K562 (cell line): ENCODE results near the gene IGDCC3. TPM values are rescaled to one million over a fixed set of nuclear protein-coding genes. Genes with fewer than 3 reads are reported as not detected.
A peak's percentile ranks its signal among the peaks of the same experiment; 100 is the strongest.

Experiments
- BACH1 ChIP-seq: fragments of 200-800 bp; sonication (Bioruptor generic); IDR thresholded peaks from 2 replicates; pipeline ENCODE4 v1.6.1; 2016; ENCODE audit warnings: missing genetic modification characterization, missing compliant biosample characterization
- CXXC5 ChIP-seq: fragments of 250-450 bp; sonication (Bioruptor Pico); IDR thresholded peaks from 2 replicates; pipeline ENCODE4 v1.8.0; 2022; ENCODE audit warnings: inconsistent platforms, mild to moderate bottlenecking, moderate library complexity
- FOSL1 ChIP-seq: fragments of 200-800 bp; sonication (Bioruptor generic); conservative IDR thresholded peaks from 2 replicates; pipeline ENCODE4 v1.6.1; 2016; ENCODE audit warnings: missing genetic modification characterization, missing compliant biosample characterization
- FOXK2 ChIP-seq, 2 experiments: fragments of 450-650 bp; IDR thresholded peaks in 1 of 2; conservative IDR thresholded peaks in 1 of 2; 2 replicates each; pipeline ENCODE4 v1.6.1; 2016; ENCODE audit warnings: low read depth in 2 of 2, mild to moderate bottlenecking in 1 of 2
- HMGN3 ChIP-seq: IDR thresholded peaks from 2 replicates; pipeline ENCODE4 v1.6.1; 2011; ENCODE audit warnings: borderline replicate concordance, low read depth, mild to moderate bottlenecking, mixed read lengths, low read length; ENCODE audit not compliant: insufficient read length; ENCODE audit errors: extremely low read depth
- L3MBTL2 ChIP-seq: fragments of 450-650 bp; IDR thresholded peaks from 2 replicates; pipeline ENCODE4 v1.6.1; 2016; ENCODE audit warnings: mild to moderate bottlenecking, moderate library complexity
- MTA1 ChIP-seq: fragments of 450-650 bp; IDR thresholded peaks from 2 replicates; pipeline ENCODE4 v1.6.1; 2017; ENCODE audit warnings: borderline replicate concordance
- NCOA4 ChIP-seq: fragments of 450-650 bp; IDR thresholded peaks from 2 replicates; pipeline ENCODE4 v1.6.1; 2018; ENCODE audit warnings: mild to moderate bottlenecking; ENCODE audit not compliant: partially characterized antibody
- NCOA6 ChIP-seq: fragments of 450-650 bp; IDR thresholded peaks from 2 replicates; pipeline ENCODE4 v1.6.1; 2017; ENCODE audit warnings: mild to moderate bottlenecking
- NEUROD1 ChIP-seq: fragments of 150-350 bp; IDR thresholded peaks from 2 replicates; pipeline ENCODE4 v1.6.1; 2014; ENCODE audit warnings: borderline replicate concordance, low read length, low read depth; ENCODE audit not compliant: partially characterized antibody
- NFATC3 ChIP-seq: fragments of 450-650 bp; IDR thresholded peaks from 2 replicates; pipeline ENCODE4 v1.6.1; 2017; ENCODE audit warnings: mild to moderate bottlenecking
- NR4A1 ChIP-seq, 2 experiments: fragments of 250-450 bp in 1 of 2; fragments of 450-650 bp in 1 of 2; sonication (Bioruptor Pico) in 1 of 2; IDR thresholded peaks; 2 replicates each; pipeline versions ENCODE4 v1.4.0 to v1.6.1; 2016 to 2020; ENCODE audit warnings: mild to moderate bottlenecking in 2 of 2, missing compliant biosample characterization in 1 of 2, missing genetic modification characterization in 1 of 2, moderate library complexity in 1 of 2
- PHF21A ChIP-seq: fragments of 450-650 bp; IDR thresholded peaks from 2 replicates; pipeline ENCODE4 v1.6.1; 2017; ENCODE audit warnings: low read depth, borderline replicate concordance
- PKNOX1 ChIP-seq: fragments of 450-650 bp; IDR thresholded peaks from 2 replicates; pipeline ENCODE4 v1.6.1; 2016
- RBM14 ChIP-seq: fragments of 200-400 bp; formaldehyde crosslinking; IDR thresholded peaks from 2 replicates; pipeline ENCODE4 v1.6.1; 2018; ENCODE audit warnings: low read depth, mild to moderate bottlenecking, low read length, moderate library complexity, borderline replicate concordance; ENCODE audit not compliant: insufficient read depth
- SMAD4 ChIP-seq: fragments of 250-450 bp; sonication (Bioruptor Pico); conservative IDR thresholded peaks from 2 replicates; pipeline ENCODE4 v1.8.0; 2021; ENCODE audit warnings: inconsistent platforms, mild to moderate bottlenecking, moderate library complexity
- SREBF2 ChIP-seq: sonication (generic); formaldehyde crosslinking; IDR thresholded peaks from 2 replicates; pipeline ENCODE4 v1.4.0; 2020; ENCODE audit warnings: mild to moderate bottlenecking, missing genetic modification reagents
- TEAD4 ChIP-seq, 2 experiments: sonication (generic) in 1 of 2; formaldehyde crosslinking in 1 of 2; IDR thresholded peaks; 2 replicates each; pipeline versions ENCODE4 v1.6.1 to v1.8.0; 2012 to 2022; ENCODE audit warnings: borderline replicate concordance in 1 of 2, inconsistent platforms in 1 of 2, low read length in 1 of 2, mild to moderate bottlenecking in 1 of 2, missing genetic modification reagents in 1 of 2
- ZC3H8 ChIP-seq: fragments of 450-650 bp; IDR thresholded peaks from 2 replicates; pipeline ENCODE4 v1.6.1; 2017
- ZFX ChIP-seq: sonication (generic); formaldehyde crosslinking; IDR thresholded peaks from 2 replicates; pipeline ENCODE4 v1.8.0; 2022; ENCODE audit warnings: mild to moderate bottlenecking, missing genetic modification reagents, moderate library complexity
- ZNF134 ChIP-seq: fragments of 250-450 bp; sonication (Bioruptor Pico); conservative IDR thresholded peaks from 2 replicates; pipeline ENCODE4 v1.4.0; 2020
- ZNF3 ChIP-seq: fragments of 250-450 bp; sonication (Bioruptor Pico); IDR thresholded peaks from 2 replicates; pipeline ENCODE4 v1.5.0; 2021; ENCODE audit warnings: mild to moderate bottlenecking, moderate library complexity
- ZNF830 ChIP-seq: fragments of 250-450 bp; sonication (Bioruptor Pico); IDR thresholded peaks from 2 replicates; pipeline ENCODE4 v1.5.0; 2021; ENCODE audit warnings: mild to moderate bottlenecking
- polyA plus RNA-seq, 8 experiments: library from polyadenylated mRNA; depleted of rRNA in 4 of 8; stranded (reverse) in 5 of 8; unstranded in 3 of 8; fragments of >200 nt; fragmentation: Nextera tagmentation in 2 of 8; fragmentation: Illumina TruSeq in 1 of 8; extraction: Ambion mirVana in 2 of 8; extraction: Trizol in 1 of 8; gene quantifications; 2 replicates each; pipeline versions ENCODE4 v1.2.1 to v1.2.3, GENCODE V29; 2011 to 2014; ENCODE audit warnings: inconsistent platforms in 1 of 8, missing spikeins in 1 of 8
- total RNA-seq, 7 experiments: library from RNA; depleted of rRNA in 6 of 7; stranded (reverse); fragments of >200 nt in 6 of 7; fragmentation: Illumina TruSeq in 2 of 7; extraction: Trizol in 2 of 7; gene quantifications; 2 replicates each; pipeline versions ENCODE4 v1.2.1 to v1.2.3, GENCODE V29; 2011 to 2021; ENCODE audit warnings: low replicate concordance in 1 of 7
- TF ChIP-seq, protein P1 (sequence below): fragments of 200-400 bp; formaldehyde crosslinking; IDR thresholded peaks from 2 replicates; pipeline ENCODE4 v1.6.1; 2017; ENCODE audit warnings: mild to moderate bottlenecking, low read depth, low read length, moderate library complexity

The IGDCC3 gene
- total and polyA plus RNA-seq, 9 of the 15 experiments (the other 6 are each of a cell fraction or from before 2014, with no cell fraction given) = not detected

GRCh38 chr15:65384895-65385869 lies 7.4 kb upstream of the IGDCC3 start (continued):
- TF ChIP-seq PKNOX1 (no peak; the same call in 1 of the 2 replicates), NCOA4 (no peak), NFATC3 (no peak), ZC3H8 (0 out of 2 replicates have a peak, but pooled peaks have one; percentile 43), PHF21A (no peak), SMAD4 (no peak), CXXC5 (CRISPR knock-in tag) (peak; percentile 43), MTA1 (no peak), SREBF2 (no peak), ZFX (CRISPR knock-in tag) (no peak; the same call in 1 of the 2 replicates), L3MBTL2 (peak; percentile 77), NEUROD1 (no peak), ZNF830 (CRISPR knock-in tag) (no peak), HMGN3 (peak; percentile 55), ZNF3 (CRISPR knock-in tag) (no peak), FOSL1 (tag) (no peak), RBM14 (no peak), FOXK2 (conservative IDR thresholded peaks at IDR 0.05 in 1 of 2, IDR thresholded peaks at IDR 0.05 in 1 of 2; ENCODE audit: low read depth in 2 of 2) (0 out of 4 replicates have a peak, but pooled peaks of 1 of the 2 experiments have one; percentile 27), NR4A1 (CRISPR knock-in tag; IDR thresholded peaks at IDR 0.05) (no peak), NR4A1 (tag; IDR thresholded peaks at IDR 0.05) (no peak), BACH1 (no peak), NCOA6 (no peak), TEAD4 (IDR thresholded peaks at IDR 0.05; ENCODE audit: low read length) (no peak), TEAD4 (CRISPR knock-in tag; IDR thresholded peaks at IDR 0.05; ENCODE audit: borderline replicate concordance) (no peak), ZNF134 (CRISPR knock-in tag) (no peak)
- TF ChIP-seq, protein P1, sequence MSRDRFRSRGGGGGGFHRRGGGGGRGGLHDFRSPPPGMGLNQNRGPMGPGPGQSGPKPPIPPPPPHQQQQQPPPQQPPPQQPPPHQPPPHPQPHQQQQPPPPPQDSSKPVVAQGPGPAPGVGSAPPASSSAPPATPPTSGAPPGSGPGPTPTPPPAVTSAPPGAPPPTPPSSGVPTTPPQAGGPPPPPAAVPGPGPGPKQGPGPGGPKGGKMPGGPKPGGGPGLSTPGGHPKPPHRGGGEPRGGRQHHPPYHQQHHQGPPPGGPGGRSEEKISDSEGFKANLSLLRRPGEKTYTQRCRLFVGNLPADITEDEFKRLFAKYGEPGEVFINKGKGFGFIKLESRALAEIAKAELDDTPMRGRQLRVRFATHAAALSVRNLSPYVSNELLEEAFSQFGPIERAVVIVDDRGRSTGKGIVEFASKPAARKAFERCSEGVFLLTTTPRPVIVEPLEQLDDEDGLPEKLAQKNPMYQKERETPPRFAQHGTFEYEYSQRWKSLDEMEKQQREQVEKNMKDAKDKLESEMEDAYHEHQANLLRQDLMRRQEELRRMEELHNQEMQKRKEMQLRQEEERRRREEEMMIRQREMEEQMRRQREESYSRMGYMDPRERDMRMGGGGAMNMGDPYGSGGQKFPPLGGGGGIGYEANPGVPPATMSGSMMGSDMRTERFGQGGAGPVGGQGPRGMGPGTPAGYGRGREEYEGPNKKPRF = no peak
